Measurements from ENCODE around the gene CEP192. TPM values are rescaled to one million over a fixed set of nuclear protein-coding genes. Genes with fewer than 3 reads are reported as not detected.

The CEP192 gene
- total and polyA plus RNA-seq, 4 donors: 12.7 to 31.4 (median 17.2) TPM

DNA sequence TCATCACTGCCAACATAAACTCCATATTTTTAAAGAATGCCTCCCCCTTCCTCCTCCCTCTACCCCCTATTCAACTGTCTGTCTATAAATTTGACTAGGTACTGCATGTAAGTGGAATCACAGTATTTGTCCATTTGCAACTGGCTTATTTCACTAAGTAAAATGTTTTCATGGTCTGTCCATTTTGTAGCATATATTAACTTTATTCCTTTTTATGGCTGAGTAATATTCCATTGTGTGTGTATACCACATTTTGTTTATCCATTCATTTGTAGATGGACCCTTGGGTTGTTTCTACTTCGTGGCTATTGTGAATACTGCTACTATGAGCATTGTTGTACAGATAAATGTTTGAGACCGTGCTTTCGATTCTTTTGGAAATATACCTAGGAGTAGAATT lies 32.7 kb upstream of the CEP192 start:
- DNase-seq: no peak
- Histone ChIP-seq H3K9me3 (ENCODE audit: control insufficient read depth, low read length) (no peaks in the 10 kb centered on the region), H3K27me3 (ENCODE audit: control insufficient read depth in 1 of 2, insufficient read depth in 2 of 2, low read length in 1 of 2) (peaks cover 0 to 1% of the 10 kb centered on the region in 2 donors), H3K4me3 (ENCODE audit: low read length in 2 of 2) (no peak overlapping the region), H3K27ac (ENCODE audit: low read depth in 1 of 2, low read length in 2 of 2) (no peak overlapping the region), H3K4me1 (ENCODE audit: control insufficient read depth in 1 of 2, insufficient read depth in 2 of 2, low read length in 2 of 2) (no peaks in the 10 kb centered on the region), H3K36me3 (ENCODE audit: control insufficient read depth in 1 of 2, insufficient read depth in 2 of 2, low read length in 1 of 2) (peaks cover under 1 to 8% of the 10 kb centered on the region in 2 donors)
- 97 to 98% methylated on average over 3 of the region's 3 CpGs for WGBS, 2 donors
- ATAC-seq (ENCODE audit: low FRiP score): no peak
- intact Hi-C loops (cut with DNase I): no loop called here

- ATAC-seq (ENCODE audit: low FRiP score) (no peak), DNase-seq (no peak)
- H3K4me3 ChIP-seq (ENCODE audit: low read length in 2 of 2): no peak overlapping the region
- H3K36me3 ChIP-seq (ENCODE audit: control insufficient read depth in 1 of 2, insufficient read depth in 2 of 2, low read length in 1 of 2): peaks cover 4 to 8% of the 10 kb centered on the region in 2 donors
- WGBS, 2 donors: 93 to 97% methylated on average over 2 of the region's 2 CpGs
- H3K4me1 ChIP-seq (ENCODE audit: control insufficient read depth in 1 of 2, insufficient read depth in 2 of 2, low read length in 2 of 2): no peaks in the 10 kb centered on the region
- no peaks in the 10 kb centered on the region for H3K9me3 ChIP-seq (ENCODE audit: control insufficient read depth, low read length)
- no peak overlapping the region for H3K27ac ChIP-seq (ENCODE audit: low read depth in 1 of 2, low read length in 2 of 2)
- H3K27me3 ChIP-seq (ENCODE audit: control insufficient read depth in 1 of 2, insufficient read depth in 2 of 2, low read length in 1 of 2): peaks cover 0 to 1% of the 10 kb centered on the region in 2 donors
- intact Hi-C loops (cut with DNase I): no loop called here
Observed at GRCh38 chr18:12960395-12960794, 30.8 kb upstream of the CEP192 start.

- Histone ChIP-seq H3K27me3 (ENCODE audit: control insufficient read depth in 1 of 2, insufficient read depth in 2 of 2, low read length in 1 of 2) (peaks cover 0 to 1% of the 10 kb centered on the region in 2 donors), H3K4me3 (ENCODE audit: low read length in 2 of 2) (no peak overlapping the region), H3K36me3 (ENCODE audit: control insufficient read depth in 1 of 2, insufficient read depth in 2 of 2, low read length in 1 of 2) (peaks cover 4 to 8% of the 10 kb centered on the region in 2 donors), H3K4me1 (ENCODE audit: control insufficient read depth in 1 of 2, insufficient read depth in 2 of 2, low read length in 2 of 2) (no peaks in the 10 kb centered on the region), H3K9me3 (ENCODE audit: control insufficient read depth, low read length) (no peaks in the 10 kb centered on the region), H3K27ac (ENCODE audit: low read depth in 1 of 2, low read length in 2 of 2) (no peak overlapping the region)
- no peak for ATAC-seq (ENCODE audit: low FRiP score)
- DNase-seq: no peak
- 74 to 83% methylated on average over 6 of the region's 6 CpGs for WGBS, 2 donors
- intact Hi-C loops (cut with DNase I): no loop called here
Observed at GRCh38 chr18:12960853-12961397, 30.2 kb upstream of the CEP192 start.

DNA sequence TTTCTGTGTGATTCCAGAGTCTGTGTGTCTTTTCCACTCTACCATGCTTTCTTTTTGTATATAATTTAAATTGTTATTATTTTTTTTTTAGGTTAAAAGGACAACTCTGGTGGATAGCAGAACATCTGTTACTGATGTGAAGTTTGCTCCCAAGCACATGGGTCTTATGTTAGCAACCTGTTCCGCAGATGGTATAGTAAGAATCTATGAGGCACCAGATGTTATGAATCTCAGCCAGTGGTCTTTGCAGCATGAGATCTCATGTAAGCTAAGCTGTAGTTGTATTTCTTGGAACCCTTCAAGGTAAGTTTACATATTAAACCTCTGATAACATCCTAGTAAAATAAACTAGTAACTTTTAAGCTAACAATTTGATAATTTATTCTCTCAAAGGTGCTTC lies 28.1 kb upstream of the CEP192 start:
- Histone ChIP-seq H3K36me3 (ENCODE audit: control insufficient read depth in 1 of 2, insufficient read depth in 2 of 2, low read length in 1 of 2) (peaks cover 4 to 5% of the 10 kb centered on the region in 2 donors), H3K4me1 (ENCODE audit: control insufficient read depth in 1 of 2, insufficient read depth in 2 of 2, low read length in 2 of 2) (no peaks in the 10 kb centered on the region), H3K27me3 (ENCODE audit: control insufficient read depth in 1 of 2, insufficient read depth in 2 of 2, low read length in 1 of 2) (no peaks in the 10 kb centered on the region), H3K27ac (ENCODE audit: low read depth in 1 of 2, low read length in 2 of 2) (no peak overlapping the region), H3K4me3 (ENCODE audit: low read length in 2 of 2) (no peak overlapping the region), H3K9me3 (ENCODE audit: control insufficient read depth, low read length) (no peaks in the 10 kb centered on the region)
- intact Hi-C loops (cut with DNase I): no loop called here
- WGBS, 2 donors: 95% methylated on average over 1 of the region's 1 CpG
- DNase-seq (no peak), ATAC-seq (ENCODE audit: low FRiP score) (no peak)

GRCh38 chr18:12968115-12968514 lies 23.0 kb upstream of the CEP192 start:
- ATAC-seq (ENCODE audit: low FRiP score): no peak
- Histone ChIP-seq H3K27ac (ENCODE audit: low read depth in 1 of 2, low read length in 2 of 2) (no peak overlapping the region), H3K9me3 (ENCODE audit: control insufficient read depth, low read length) (no peaks in the 10 kb centered on the region), H3K4me1 (ENCODE audit: control insufficient read depth in 1 of 2, insufficient read depth in 2 of 2, low read length in 2 of 2) (no peaks in the 10 kb centered on the region), H3K36me3 (ENCODE audit: control insufficient read depth in 1 of 2, insufficient read depth in 2 of 2, low read length in 1 of 2) (peaks cover 0 to 4% of the 10 kb centered on the region in 2 donors), H3K27me3 (ENCODE audit: control insufficient read depth in 1 of 2, insufficient read depth in 2 of 2, low read length in 1 of 2) (no peaks in the 10 kb centered on the region), H3K4me3 (ENCODE audit: low read length in 2 of 2) (no peak overlapping the region)
- intact Hi-C loops (cut with DNase I): no loop called here
- WGBS, 2 donors: 70 to 78% methylated on average over 4 of the region's 4 CpGs
- no peak for DNase-seq

DNA sequence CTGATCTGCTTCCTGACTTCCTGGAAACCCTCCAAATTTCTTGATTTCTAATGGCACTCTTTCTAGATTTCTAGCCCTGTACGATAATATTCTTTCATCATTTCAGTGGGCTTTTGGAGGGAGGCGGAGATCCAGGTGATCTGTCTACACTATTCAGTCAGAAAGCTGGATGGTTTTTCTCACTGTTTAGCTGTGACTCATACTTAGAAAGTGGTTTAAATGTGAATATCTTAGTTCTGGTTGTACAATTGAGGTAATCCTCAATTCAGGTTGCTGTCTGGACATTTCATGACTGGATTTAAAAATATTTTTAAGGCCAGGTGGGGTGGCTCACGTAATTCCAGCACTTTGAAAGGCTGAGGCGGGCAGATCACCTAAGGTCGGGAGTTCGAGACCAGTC lies 22.5 kb upstream of the CEP192 start:
- 83 to 87% methylated on average over 6 of the region's 6 CpGs for WGBS, 2 donors
- DNase-seq (no peak), ATAC-seq (ENCODE audit: low FRiP score) (no peak)
- no peaks in the 10 kb centered on the region for H3K4me1 ChIP-seq (ENCODE audit: control insufficient read depth in 1 of 2, insufficient read depth in 2 of 2, low read length in 2 of 2)
- intact Hi-C loops (cut with DNase I): no loop called here
- H3K9me3 ChIP-seq (ENCODE audit: control insufficient read depth, low read length): no peaks in the 10 kb centered on the region
- no peak overlapping the region for H3K27ac ChIP-seq (ENCODE audit: low read depth in 1 of 2, low read length in 2 of 2)
- no peak overlapping the region for H3K4me3 ChIP-seq (ENCODE audit: low read length in 2 of 2)
- no peaks in the 10 kb centered on the region for H3K27me3 ChIP-seq (ENCODE audit: control insufficient read depth in 1 of 2, insufficient read depth in 2 of 2, low read length in 1 of 2)
- peaks cover 0 to 2% of the 10 kb centered on the region in 2 donors for H3K36me3 ChIP-seq (ENCODE audit: control insufficient read depth in 1 of 2, insufficient read depth in 2 of 2, low read length in 1 of 2)

GRCh38 chr18:12973562-12974213 lies 17.5 kb upstream of the CEP192 start:
- 91 to 94% methylated on average over 4 of the region's 4 CpGs for WGBS, 2 donors
- H3K36me3 ChIP-seq (ENCODE audit: control insufficient read depth in 1 of 2, insufficient read depth in 2 of 2, low read length in 1 of 2): peaks cover 0 to 2% of the 10 kb centered on the region in 2 donors
- ATAC-seq (ENCODE audit: low FRiP score) (no peak), DNase-seq (no peak)
- H3K9me3 ChIP-seq (ENCODE audit: control insufficient read depth, low read length): no peaks in the 10 kb centered on the region
- H3K4me1 ChIP-seq (ENCODE audit: control insufficient read depth in 1 of 2, insufficient read depth in 2 of 2, low read length in 2 of 2): no peaks in the 10 kb centered on the region
- H3K4me3 ChIP-seq (ENCODE audit: low read length in 2 of 2): no peak overlapping the region
- H3K27ac ChIP-seq (ENCODE audit: low read depth in 1 of 2, low read length in 2 of 2): no peak overlapping the region
- intact Hi-C loops (cut with DNase I): no loop called here
- H3K27me3 ChIP-seq (ENCODE audit: control insufficient read depth in 1 of 2, insufficient read depth in 2 of 2, low read length in 1 of 2): no peaks in the 10 kb centered on the region

- Histone ChIP-seq H3K27me3 (ENCODE audit: control insufficient read depth in 1 of 2, insufficient read depth in 2 of 2, low read length in 1 of 2) (no peaks in the 10 kb centered on the region), H3K4me3 (ENCODE audit: low read length in 2 of 2) (no peak overlapping the region), H3K9me3 (ENCODE audit: control insufficient read depth, low read length) (no peaks in the 10 kb centered on the region), H3K4me1 (ENCODE audit: control insufficient read depth in 1 of 2, insufficient read depth in 2 of 2, low read length in 2 of 2) (no peaks in the 10 kb centered on the region), H3K36me3 (ENCODE audit: control insufficient read depth in 1 of 2, insufficient read depth in 2 of 2, low read length in 1 of 2) (peaks cover 0 to 2% of the 10 kb centered on the region in 2 donors), H3K27ac (ENCODE audit: low read depth in 1 of 2, low read length in 2 of 2) (no peak overlapping the region)
- 97 to 98% methylated on average over 6 of the region's 6 CpGs for WGBS, 2 donors
- no peak for ATAC-seq (ENCODE audit: low FRiP score)
- no peak for DNase-seq
- intact Hi-C loops (cut with DNase I): no loop called here
Observed at GRCh38 chr18:12975488-12975887, 15.7 kb upstream of the CEP192 start.

- Histone ChIP-seq H3K27me3 (ENCODE audit: control insufficient read depth in 1 of 2, insufficient read depth in 2 of 2, low read length in 1 of 2) (no peaks in the 10 kb centered on the region), H3K4me3 (ENCODE audit: low read length in 2 of 2) (no peak overlapping the region), H3K4me1 (ENCODE audit: control insufficient read depth in 1 of 2, insufficient read depth in 2 of 2, low read length in 2 of 2) (no peaks in the 10 kb centered on the region), H3K9me3 (ENCODE audit: control insufficient read depth, low read length) (no peaks in the 10 kb centered on the region), H3K27ac (ENCODE audit: low read depth in 1 of 2, low read length in 2 of 2) (no peak overlapping the region), H3K36me3 (ENCODE audit: control insufficient read depth in 1 of 2, insufficient read depth in 2 of 2, low read length in 1 of 2) (peaks cover 0 to 2% of the 10 kb centered on the region in 2 donors)
- no peak for ATAC-seq (ENCODE audit: low FRiP score)
- intact Hi-C loops (cut with DNase I): no loop called here
- 81 to 92% methylated on average over 12 of the region's 12 CpGs for WGBS, 2 donors
- no peak for DNase-seq
Observed at GRCh38 chr18:12976305-12976704, 14.9 kb upstream of the CEP192 start.
